ENCODE data around the gene NRTN. TPM values are rescaled to one million over a fixed set of nuclear protein-coding genes. Genes with fewer than 3 reads are reported as not detected.
A peak's percentile ranks its signal among the peaks of the same experiment; 100 is the strongest.

The NRTN gene
- total and polyA plus RNA-seq, 2 experiments from 2014 or later, result 4.0 to 5.5 TPM

DNA sequence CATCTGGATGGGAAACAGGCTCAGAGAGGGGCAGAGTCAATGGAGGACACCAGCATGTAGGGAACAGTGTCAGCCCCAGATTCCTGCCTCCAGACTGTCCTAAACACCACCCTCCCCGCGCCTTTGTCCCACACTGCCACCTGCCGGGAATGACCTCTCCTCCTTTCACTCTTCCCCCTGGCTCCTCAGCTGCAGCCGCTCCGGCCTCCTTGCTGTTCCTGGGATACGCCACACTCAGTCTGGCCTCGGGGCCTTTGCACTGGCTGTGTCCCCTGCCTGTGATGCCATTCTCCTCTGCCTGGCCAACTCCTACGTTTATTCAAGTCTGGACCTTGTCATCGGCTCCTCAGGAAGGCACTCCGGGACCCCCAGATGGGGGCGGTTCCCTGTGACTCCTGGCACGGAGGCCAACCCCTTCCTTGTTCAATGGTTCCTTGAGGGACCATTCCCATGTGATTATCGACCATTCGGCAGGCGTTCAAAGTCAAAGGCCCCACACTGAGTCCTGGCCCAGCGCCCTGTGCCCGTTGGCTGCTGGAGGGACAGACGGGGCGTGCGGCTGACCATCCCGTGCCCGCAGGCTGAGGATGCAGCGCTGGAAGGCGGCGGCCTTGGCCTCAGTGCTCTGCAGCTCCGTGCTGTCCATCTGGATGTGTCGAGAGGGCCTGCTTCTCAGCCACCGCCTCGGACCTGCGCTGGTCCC lies 18.9 kb downstream of the NRTN start:
- H3K36me3 ChIP-seq (ENCODE audit: insufficient read depth), result no peaks in the 10 kb centered on the region
- Mint-ChIP-seq H3K4me1 (peaks cover 7% of the 10 kb centered on the region), H3K9me3 (peaks cover 2% of the 10 kb centered on the region; the same call in 1 of the 3 replicates), H3K27me3 (ENCODE audit: insufficient read depth, low read depth, poor library complexity) (peaks cover 22% of the 10 kb centered on the region), H3K4me3 (no peak overlapping the region), H3K27ac (no peak overlapping the region), H3K36me3 (ENCODE audit: low read depth) (no peaks in the 10 kb centered on the region)
- peaks cover 4% of the 10 kb centered on the region; the same call in 1 of the 2 replicates for H3K4me1 ChIP-seq (ENCODE audit: insufficient read depth)
- H3K4me3 ChIP-seq, result no peak overlapping the region
- H3K4me2 ChIP-seq, result no peak overlapping the region
- H3K9me2 ChIP-seq (ENCODE audit: insufficient read depth), result no peaks in the 10 kb centered on the region
- H4K20me1 ChIP-seq (replicated peaks; ENCODE audit: insufficient read depth), result no peaks in the 10 kb centered on the region; the same call in 1 of the 2 replicates
- no peak overlapping the region for H3K27ac ChIP-seq (ENCODE audit: low read depth)
- H3K79me2 ChIP-seq (replicated peaks; ENCODE audit: insufficient read depth), result no peaks in the 10 kb centered on the region
- no peak overlapping the region for H2AFZ ChIP-seq
- H3K27me3 ChIP-seq (ENCODE audit: insufficient read depth), result no peaks in the 10 kb centered on the region
- TF ChIP-seq CTCF (conservative IDR thresholded peaks at IDR 0.05; ENCODE audit: low read depth in 2 of 2), result peak; percentile 34 to 69; a peak in 2 of 4 replicates
- TF ChIP-seq NANOG (IDR thresholded peaks at IDR 0.05; ENCODE audit: borderline replicate concordance), result no peak
- DNase-seq (ENCODE audit: low spot score) (peak; percentile 62), ATAC-seq (peak; percentile 8; the same call in 2 of the 3 replicates)
- H3F3A ChIP-seq (replicated peaks; ENCODE audit: low read depth), result no peaks in the 10 kb centered on the region

DNA sequence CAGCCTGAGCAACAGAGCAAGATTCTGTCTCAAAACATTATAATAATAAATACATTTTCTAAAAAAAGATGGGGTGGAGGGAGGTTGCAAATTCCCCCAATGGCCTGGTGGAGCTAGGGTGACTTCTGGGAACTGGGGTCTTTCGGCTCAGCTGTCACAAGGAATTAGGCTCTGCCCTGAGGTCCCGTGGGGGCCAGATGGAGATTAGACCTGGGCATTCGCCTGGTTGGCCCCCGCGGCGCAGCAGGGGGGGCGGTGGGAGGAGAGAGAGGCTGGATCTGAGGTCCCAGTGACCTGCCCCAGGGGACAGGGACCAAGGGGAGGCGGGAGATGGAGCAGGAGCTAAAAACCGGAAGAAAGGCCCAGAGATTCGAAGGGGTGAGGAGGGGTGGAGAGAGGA lies 19.9 kb downstream of the NRTN start:
- H3K4me1 ChIP-seq (ENCODE audit: insufficient read depth), result peaks cover 4% of the 10 kb centered on the region; the same call in 1 of the 2 replicates
- H4K20me1 ChIP-seq (replicated peaks; ENCODE audit: insufficient read depth), result no peaks in the 10 kb centered on the region
- H3K4me3 ChIP-seq, result no peak overlapping the region
- no peaks in the 10 kb centered on the region for H3K9me2 ChIP-seq (ENCODE audit: insufficient read depth)
- no peaks in the 10 kb centered on the region for H3K36me3 ChIP-seq (ENCODE audit: insufficient read depth)
- no peak overlapping the region for H3K27ac ChIP-seq (ENCODE audit: low read depth)
- no peak overlapping the region for H3K4me2 ChIP-seq
- no peak overlapping the region for H3K4me3 Mint-ChIP-seq
- H2AFZ ChIP-seq, result no peak overlapping the region
- H3F3A ChIP-seq (replicated peaks; ENCODE audit: low read depth), result no peaks in the 10 kb centered on the region
- H3K36me3 Mint-ChIP-seq (ENCODE audit: low read depth), result no peaks in the 10 kb centered on the region
- peaks cover 7% of the 10 kb centered on the region for H3K4me1 Mint-ChIP-seq
- no peak overlapping the region for H3K27ac Mint-ChIP-seq
- no peaks in the 10 kb centered on the region for H3K27me3 ChIP-seq (ENCODE audit: insufficient read depth)
- ATAC-seq (no peak), DNase-seq (ENCODE audit: low spot score) (no peak)
- no peaks in the 10 kb centered on the region for H3K79me2 ChIP-seq (replicated peaks; ENCODE audit: insufficient read depth)
- H3K9me3 Mint-ChIP-seq, result peaks cover 2% of the 10 kb centered on the region; the same call in 1 of the 3 replicates
- H3K27me3 Mint-ChIP-seq (ENCODE audit: insufficient read depth, low read depth, poor library complexity), result peaks cover 21% of the 10 kb centered on the region
- TF ChIP-seq ZNF462 (CRISPR knock-in tag; IDR thresholded peaks at IDR 0.05) (no peak), POLR2AphosphoS5 (IDR thresholded peaks at IDR 0.05; ENCODE audit: low read depth) (no peak), STAT1 (IDR thresholded peaks at IDR 0.05; ENCODE audit: unreplicated experiment) (no peak), REST (IDR thresholded peaks at IDR 0.05; ENCODE audit: unreplicated experiment) (no peak), NANOG (IDR thresholded peaks at IDR 0.05; ENCODE audit: borderline replicate concordance) (no peak), CREB1 (CRISPR knock-in tag; IDR thresholded peaks at IDR 0.05; ENCODE audit: low read depth) (no peak), EZH2 (IDR thresholded peaks at IDR 0.05; ENCODE audit: low read depth, unreplicated experiment) (no peak), ZNF331 (CRISPR knock-in tag; IDR thresholded peaks at IDR 0.05; ENCODE audit: low read depth) (no peak)
